ENCODE measurements around the gene PNMA8A.
"Not testable (repeated sequence)": the region's sequence is repeated elsewhere in the genome, so short reads cannot be mapped to it uniquely, and the experiment has no call there.

PNMA8A gene

DNA sequence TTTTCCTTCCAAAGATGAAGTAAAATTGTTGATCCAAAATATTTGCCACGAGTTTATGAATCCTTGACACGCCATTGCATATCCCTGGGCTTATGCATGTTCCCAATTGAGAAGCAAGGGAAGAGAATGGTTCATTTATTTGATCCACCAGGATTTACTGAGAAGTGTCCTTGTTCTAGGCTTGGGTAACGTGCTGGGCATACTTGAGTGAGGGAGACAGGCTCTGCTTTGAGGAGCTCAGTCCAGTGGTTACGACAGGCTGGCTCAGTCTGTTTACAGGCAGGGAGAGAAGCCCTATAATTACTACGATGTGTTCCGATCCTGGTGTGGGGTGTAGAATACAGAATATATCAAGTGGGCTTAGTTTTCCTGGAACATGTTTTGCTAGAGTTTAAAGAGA lies 36.4 kb downstream of the PNMA8A start:
- in situ Hi-C loops (cut with MboI; ENCODE audit: low sequenced_read_pairs): no loop called here

DNA sequence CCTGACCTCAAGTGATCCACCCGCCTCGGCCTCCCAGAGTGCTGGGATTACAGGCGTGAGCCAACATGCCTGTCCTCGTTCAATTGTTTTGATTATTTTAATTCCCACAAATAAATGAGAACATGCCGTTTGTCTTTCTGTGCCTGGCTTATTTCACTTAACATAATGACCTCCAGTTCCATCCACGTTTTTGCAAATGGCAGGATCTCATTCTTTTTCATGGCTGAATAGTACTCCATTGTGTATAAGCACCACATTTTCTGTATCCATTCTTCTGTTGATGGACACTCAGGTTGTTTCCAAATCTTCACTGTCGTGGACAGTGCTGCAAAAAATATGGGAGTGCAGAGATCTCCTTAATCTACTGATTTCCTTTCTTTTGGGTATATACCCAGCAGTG lies 37.9 kb downstream of the PNMA8A start:
- in situ Hi-C loops (cut with MboI; ENCODE audit: low sequenced_read_pairs): not testable (repeated sequence)

DNA sequence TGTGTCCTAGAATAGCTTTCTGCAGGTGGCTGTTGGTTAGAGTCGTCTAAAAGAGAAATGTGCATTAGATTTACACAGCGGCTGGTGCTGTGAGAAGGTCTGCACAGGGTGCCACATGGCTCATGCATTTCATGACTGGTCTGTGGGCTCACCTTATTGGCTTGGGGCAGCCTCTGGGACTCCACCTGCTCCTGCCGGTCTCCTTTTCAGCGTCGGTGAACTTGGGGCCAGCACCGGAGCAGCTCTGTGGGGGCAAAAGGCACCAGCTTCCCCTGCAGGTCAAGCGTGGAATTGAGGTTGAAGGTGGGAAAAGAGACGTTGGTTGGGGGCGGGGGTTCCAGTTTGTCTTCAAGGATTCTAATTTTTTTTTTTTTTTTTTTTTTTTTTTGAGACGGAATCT lies 39.5 kb downstream of the PNMA8A start:
- in situ Hi-C loops (cut with MboI; ENCODE audit: low sequenced_read_pairs): no loop called here

DNA sequence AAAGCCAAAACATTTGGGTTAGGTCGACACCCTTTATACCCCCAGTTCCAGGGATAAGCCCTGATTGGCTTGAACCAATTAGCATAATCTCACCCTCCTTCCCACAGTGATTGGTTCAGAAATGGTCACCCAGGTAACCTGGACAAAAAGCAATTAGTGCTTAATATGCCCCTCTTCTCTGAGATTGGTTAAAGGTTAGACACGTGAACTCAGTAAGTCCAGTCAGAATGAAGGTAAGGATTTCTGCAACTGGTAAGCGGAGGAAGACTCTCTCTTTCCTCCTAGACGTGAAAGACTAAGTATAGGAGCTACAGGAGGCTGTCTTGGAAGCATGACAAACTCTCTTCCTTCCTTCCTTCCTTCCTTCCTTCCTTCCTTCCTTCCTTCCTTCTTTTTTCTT lies 41.4 kb downstream of the PNMA8A start:
- in situ Hi-C loops (cut with MboI; ENCODE audit: low sequenced_read_pairs): no loop called here

DNA sequence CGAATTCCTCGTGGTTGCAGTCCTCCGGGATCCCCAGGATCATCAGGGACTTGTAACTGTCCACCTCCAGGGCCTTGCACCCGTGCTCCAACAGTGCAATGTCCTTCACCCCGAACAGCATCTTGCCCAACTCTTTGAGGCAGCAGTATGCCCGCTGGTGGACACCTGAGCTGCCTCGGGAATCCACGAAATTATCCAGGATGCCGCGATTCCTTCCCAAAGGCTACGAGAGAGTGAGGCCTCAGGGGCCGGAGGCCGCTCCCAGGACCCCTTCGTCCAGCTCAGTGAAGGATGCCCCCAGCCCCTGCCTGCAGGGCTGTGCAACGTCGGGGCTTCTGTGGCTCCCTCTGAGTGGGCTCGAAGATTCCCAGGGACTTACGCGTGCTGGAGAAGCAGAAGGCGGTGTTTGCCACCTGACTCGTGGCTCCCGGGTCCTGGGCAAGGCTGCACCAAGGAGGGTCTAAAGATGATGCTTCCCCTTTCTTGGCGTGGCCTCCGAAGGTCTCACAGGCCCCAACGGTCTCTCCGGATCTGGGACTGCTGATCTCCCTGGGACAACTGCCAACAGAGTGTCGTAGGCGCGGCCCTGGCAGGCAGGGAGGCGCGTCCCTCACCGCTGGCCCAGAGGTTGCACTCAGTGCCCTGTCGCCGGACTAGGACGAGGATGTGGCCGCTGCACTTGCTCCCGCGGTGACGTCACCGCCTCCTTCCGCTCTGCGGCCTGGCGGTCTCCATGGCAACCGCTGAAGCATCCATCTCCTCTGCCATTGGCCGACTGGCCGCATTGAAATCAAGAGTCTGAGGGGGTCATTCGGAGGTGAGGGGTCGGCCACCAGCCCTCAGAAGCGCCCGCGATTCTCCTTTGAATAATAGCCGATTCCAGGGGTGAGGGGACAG lies 42.9 kb downstream of the PNMA8A start, which contains the start of gene PNMA8C:
Gene PNMA8C, minus strand, starts transcription at position 698 of the 897 bp plus-strand sequence. Its CDS starts 577 bp downstream, at position 121.
- in situ Hi-C loops (cut with MboI; ENCODE audit: low sequenced_read_pairs): no loop called here

DNA sequence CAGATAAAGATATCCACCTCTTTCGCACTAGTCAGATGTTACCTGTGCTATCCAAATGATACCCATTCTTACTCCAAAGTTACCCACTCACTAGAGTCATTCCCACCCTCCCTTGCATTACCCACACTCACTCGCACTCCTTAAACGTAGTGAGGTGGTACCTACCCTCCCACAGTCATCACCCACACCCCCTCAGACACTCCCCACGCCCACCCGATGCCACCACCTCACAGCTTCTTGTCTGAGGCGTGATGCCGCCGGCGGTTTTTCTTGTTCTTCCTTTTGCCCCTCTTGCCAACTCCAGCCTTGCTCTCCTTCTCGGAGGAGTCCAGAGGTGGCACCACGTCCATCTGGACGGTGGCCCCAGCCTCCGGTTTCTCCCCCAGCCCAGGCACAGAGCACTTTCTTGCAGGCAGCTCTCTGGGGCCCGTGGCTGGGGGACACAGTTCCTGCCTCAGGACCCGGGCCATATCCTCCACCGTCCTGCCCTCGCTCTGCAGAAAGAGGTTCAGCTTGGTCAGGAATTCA lies 43.8 kb downstream of the PNMA8A start:
- in situ Hi-C loops (cut with MboI; ENCODE audit: low sequenced_read_pairs): no loop called here

DNA sequence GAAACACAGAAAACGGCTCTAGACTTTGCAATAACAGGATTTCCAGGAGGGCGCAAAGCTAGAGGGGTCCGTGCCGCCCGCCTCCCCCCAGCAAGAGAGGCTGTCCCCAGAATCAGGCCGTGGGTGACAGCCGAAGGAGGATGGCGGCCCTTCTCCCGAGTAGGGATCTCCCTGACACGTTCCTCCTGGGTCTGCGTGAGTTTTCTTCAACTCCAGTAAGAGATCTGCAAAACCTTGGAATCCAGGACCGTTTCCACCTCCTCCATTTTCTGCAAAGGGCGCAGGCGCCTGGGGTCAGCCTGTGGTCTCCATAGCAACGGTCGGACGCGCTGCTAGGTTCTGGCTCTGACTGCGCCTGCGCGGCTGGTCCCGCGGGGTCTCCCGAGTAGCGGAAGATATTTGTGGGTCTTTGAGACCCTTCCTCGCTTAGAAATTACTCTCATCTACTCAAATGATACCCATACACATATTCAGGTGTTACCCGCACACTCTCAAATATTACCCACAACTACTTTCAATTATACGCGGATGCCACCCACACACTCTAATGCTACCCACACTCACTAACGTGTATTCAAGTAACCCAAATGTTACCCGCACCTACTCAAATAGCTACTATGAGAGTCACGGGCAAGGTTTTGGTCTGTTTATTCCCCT lies 44.7 kb downstream of the PNMA8A start:
- in situ Hi-C loops (cut with MboI; ENCODE audit: low sequenced_read_pairs): no loop called here

DNA sequence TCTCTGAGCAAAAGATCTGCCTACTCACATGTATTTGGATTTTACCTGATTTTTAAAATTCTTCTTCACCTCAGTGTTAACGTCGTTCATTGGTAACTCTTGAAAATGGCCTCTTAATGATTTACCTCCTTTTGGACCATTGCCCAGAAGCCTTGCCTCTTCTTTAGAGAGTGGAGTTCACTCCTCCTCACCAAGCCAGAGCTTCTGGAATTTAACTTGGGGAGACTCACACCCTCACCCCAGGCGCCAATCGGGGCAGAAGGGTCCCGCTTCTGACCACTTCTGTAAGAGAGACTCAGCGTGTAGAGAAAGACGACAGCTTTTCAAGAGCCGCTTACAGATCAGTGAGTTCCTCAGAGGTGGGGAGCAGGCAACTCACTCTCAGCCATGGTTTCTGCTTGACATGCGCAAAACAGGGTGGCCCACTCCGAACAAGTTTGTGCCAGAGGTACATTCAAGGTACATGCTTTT lies 45.3 kb downstream of the PNMA8A start:
- in situ Hi-C loops (cut with MboI; ENCODE audit: low sequenced_read_pairs): no loop called here

DNA sequence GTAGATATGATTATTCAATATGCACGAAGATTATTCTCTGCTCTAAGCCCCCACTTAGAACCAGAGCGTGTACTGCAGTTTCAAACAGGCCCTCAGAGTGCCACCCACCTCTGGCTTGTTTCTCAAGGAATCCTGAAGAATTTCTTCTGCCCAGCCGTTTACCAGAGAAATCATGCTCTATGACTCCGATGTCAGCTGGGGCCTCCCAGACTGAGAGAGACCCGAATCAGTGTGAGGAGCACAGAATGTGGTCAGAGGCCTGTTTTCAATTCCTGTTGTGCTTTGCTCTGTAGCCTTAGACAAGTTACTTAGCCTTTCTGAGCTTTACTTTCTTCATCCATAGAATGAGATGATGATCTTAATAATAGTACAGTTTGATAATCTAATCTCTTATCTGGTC lies 48.2 kb downstream of the PNMA8A start:
- in situ Hi-C loops (cut with MboI; ENCODE audit: low sequenced_read_pairs): no loop called here

DNA sequence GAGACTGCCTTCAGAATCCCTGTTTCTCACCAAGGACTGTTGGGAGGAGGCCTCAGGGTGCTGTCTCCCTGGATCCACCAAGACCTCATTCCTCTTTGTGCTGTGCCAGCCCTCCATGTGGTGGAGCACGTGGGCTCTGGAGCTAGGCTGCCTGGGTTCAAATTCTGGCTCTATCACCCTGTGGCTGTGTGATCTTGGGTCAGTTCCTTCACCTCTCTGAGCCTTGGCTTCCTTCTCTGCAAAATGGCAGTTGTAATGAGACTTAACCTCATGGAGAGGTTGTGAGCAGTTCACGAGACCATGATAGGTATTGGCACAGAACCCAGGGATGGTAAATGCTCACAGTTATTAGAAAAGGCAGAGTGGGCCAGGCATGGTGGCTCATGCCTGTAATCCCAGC lies 49.0 kb downstream of the PNMA8A start:
- in situ Hi-C loops (cut with MboI; ENCODE audit: low sequenced_read_pairs): no loop called here

DNA sequence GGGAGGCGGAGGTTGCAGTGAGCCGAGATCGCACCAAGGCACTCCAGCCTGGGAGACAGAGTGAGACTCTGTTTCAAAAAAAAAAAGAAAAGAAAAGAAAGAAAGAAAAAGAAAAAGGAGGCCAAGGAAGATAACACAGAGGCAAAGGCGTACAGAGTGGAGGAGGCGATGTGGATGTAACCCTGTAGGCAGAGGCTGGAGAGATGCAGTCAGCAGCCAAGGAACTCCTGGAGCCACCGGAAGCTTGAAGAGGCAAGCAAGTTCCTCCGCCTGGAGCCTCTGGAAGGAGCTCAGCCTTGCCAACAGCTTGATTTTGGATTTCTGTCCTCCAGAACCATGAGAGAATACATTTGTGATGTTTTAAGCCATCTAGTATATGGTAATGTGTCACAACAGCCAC lies 51.3 kb downstream of the PNMA8A start:
- in situ Hi-C loops (cut with MboI; ENCODE audit: low sequenced_read_pairs): no loop called here
